HG02943 (cell line): ENCODE measurements around the gene KLK14.

ENCODE experiments used
- ATAC-seq: cut with Tn5 transposase; IDR thresholded peaks from one replicate; pipeline ENCODE4 v1.9.1; 2021; ENCODE audit warnings: mild to moderate bottlenecking, low read depth, moderate library complexity; ENCODE audit not compliant: unreplicated experiment

The KLK14 gene, protein sequence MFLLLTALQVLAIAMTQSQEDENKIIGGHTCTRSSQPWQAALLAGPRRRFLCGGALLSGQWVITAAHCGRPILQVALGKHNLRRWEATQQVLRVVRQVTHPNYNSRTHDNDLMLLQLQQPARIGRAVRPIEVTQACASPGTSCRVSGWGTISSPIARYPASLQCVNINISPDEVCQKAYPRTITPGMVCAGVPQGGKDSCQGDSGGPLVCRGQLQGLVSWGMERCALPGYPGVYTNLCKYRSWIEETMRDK

DNA sequence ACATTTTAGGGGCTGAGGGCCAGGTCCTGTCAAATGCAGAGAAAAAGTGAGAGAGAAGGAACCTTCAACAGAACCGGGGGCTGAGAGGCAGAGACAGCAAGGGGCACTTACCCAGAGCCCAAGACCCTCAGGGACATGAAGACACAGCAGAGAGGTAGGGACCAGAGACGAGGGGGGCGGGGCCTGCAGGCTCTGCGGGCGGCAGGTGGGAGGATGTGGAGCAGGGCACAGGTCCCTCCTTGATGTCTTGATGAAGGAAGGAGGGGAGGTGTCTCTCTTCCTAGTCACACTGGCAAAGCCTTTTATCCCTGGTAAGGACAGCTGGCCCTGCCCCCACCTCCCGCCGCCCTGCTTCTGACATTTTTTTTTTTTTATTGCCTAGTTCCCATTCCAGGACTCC is at the start of gene KLK14:
TSS of gene KLK14 (minus strand) at position 277 of the 400 bp plus-strand sequence. CDS start at position 4, 273 bp downstream.
- no peak for ATAC-seq

DNA sequence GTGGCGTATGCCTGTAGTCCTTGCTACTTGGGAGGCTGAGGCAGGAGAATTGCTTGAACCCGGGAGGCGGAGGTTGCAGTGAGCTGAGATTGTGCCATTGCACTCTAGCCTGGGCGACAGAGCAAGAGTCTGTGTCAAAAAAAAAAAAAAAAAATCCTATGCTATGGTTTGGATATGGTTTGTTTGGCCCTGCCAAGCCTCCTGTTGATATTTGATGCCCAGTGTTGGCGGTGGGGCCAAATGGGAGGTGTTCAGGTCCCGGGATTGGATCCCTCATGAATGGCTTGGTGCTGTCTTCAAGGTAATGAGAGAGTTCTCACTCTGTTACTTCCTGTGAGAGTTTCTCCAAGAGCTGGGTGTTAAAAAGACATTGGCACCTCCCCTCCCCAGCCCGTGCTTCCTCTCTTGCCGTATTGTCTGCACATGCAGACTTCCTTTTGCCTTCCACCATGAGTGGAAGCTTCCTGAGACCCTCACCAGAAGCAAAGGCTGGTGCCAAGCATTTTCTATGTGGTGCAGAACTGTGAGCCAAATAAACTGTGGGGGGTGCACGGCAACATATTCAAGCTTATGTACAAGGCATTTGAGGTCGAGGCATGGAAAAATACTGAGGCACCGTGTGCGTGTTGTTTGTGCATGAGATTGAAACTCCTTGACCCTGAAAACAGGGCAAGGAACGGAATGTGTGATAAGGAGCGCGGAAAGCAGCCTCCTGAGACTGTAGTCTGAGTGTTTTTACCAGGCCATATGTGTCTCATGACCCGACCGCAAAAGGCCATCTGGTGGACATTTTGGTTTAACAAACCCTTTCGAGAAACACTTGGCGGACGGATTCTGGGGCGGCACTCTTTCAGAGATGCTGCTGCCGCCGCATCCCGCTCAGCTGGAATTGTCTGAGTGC is 49.3 kb upstream of the KLK14 start:
- ATAC-seq, result no peak

DNA sequence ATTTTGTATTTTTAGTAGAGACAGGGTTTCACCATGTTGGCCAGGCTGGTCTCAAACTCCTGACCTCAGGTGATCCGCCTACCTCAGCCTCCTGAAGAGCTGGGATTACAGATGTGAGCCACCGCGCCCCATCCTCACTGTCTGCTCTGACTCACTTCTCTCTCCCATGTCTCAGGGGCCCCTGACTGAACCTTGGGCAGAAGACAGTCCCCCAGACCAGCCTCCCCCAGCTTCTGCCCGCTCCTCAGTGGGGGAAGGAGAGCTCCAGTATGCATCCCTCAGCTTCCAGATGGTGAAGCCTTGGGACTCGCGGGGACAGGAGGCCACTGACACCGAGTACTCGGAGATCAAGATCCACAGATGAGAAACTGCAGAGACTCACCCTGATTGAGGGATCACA is 47.0 kb upstream of the KLK14 start:
- no peak for ATAC-seq

DNA sequence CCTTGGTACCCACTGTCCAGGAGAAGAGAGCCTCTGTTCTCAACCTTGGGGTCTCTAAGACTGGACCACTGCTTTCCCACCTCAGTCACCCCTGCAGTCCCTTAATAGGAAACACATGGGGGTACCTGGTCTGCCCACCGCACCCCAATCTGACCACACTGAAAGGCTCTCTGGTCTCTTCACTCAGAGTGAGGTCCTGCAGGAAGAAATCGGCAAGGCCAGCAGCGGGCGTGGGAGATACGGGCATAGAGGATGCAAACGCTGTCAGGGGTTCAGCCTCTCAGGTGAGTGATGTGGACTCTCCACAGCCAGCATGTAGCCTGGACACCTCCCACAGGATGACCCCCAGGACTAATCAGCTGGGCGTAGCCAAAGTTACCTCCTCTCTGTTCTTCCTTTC is 45.5 kb upstream of the KLK14 start:
- no peak for ATAC-seq

DNA sequence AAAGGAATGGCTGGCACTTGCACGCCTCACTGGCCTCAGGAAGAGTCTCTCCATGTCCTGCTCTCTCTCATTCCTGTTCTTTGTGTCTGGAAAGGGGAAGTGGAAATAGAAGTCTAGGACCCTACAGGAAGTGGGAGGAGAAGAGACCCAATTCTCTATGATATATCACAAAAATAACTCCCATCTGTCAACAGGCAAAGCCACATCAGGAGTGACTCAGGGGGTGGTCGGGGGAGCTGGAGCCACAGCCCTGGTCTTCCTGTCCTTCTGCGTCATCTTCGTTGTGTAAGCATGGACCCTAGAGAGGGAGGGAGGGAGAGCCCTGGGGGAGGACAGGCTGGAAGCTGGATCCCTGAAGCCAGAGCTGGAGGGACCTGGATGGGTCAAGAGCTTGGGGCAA is 45.1 kb upstream of the KLK14 start:
- ATAC-seq, result no peak

DNA sequence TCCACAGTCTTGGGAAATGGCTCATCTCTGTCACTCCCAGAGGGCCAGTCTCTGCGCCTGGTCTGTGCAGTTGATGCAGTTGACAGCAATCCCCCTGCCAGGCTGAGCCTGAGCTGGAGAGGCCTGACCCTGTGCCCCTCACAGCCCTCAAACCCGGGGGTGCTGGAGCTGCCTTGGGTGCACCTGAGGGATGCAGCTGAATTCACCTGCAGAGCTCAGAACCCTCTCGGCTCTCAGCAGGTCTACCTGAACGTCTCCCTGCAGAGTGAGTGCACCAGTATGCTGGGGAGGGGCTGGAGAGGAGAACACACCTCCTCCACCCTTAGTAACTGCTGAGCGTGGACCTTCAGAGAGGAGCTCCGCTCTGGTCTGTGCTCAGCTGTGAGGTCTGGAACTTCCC is 44.3 kb upstream of the KLK14 start:
- ATAC-seq, result no peak

DNA sequence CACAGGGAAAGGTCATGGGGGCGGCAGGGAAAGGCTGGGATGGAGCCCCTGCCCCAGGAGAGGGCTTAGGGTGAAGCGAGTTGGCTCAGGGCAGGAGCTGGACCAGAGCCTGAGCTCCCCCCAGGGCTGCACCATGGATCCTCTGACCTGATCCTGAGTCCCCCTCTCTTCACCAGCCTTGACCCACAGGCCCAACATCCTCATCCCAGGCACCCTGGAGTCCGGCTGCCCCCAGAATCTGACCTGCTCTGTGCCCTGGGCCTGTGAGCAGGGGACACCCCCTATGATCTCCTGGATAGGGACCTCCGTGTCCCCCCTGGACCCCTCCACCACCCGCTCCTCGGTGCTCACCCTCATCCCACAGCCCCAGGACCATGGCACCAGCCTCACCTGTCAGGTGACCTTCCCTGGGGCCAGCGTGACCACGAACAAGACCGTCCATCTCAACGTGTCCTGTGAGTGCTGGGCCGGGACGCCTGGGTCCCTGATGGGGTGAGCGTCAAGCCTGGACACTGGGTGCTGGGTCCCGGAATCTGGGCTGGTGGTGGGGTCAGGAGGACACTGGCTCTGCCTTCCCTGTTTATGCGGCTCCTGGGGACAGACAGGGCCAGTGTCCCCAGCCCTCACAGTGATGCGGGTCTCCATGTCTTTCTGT is 42.9 kb upstream of the KLK14 start:
- ATAC-seq, result no peak

DNA sequence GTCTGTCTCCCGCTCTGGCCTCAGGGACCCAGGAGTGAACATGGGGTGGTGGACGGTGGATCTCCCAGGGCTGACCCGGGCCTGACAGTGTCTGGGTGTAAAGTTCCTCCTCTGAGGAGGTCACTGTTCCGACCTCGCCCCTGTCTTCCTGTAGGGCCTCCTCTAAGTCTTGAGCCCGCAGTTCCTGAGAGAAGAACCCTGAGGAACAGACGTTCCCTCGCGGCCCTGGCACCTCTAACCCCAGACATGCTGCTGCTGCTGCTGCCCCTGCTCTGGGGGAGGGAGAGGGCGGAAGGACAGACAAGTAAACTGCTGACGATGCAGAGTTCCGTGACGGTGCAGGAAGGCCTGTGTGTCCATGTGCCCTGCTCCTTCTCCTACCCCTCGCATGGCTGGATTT is 42.0 kb upstream of the KLK14 start, which contains the start of gene SIGLEC9:
TSS of gene SIGLEC9 (plus strand) at position 178 of the 400 bp plus-strand sequence. CDS start at position 247, 69 bp downstream.
- ATAC-seq, result no peak

DNA sequence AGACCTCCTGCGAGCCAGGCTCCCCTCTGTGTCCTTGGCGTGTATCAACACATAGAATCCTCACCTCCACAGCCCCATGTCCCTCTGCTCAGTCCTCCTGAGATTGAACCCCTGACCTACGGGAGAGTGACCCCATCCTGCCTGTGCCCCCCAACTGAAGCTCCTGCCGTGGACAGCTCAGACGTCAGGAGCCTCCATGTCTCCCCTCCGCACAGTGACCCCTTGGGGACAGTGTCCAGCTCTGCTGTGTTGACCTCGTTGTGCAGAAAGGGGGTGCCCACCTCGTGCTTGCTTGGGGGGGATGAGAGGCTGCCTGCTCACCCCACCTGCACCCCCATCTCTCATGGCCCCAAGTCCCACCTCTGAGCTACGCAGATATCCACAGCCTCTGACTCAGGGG is 41.5 kb upstream of the KLK14 start:
- ATAC-seq, result no peak

DNA sequence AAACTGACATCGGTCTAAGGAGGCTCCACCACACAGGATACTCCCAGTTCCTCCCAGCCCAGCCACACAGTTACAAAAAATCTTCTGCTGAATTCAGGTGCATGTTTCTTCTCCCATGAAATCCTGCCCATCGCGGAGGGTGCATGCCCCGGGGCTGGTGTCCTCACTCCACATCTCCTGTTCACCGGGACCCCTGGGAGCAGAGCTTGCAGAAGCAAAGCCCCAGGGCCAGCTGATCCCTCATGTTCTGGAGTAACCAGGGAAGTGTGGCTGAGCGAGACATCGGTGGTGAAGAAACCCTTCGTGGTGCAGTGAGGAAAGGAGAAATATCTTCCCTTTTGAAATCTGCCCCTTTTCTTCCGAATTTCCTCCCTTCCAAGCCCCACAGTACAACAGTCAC is 41.1 kb upstream of the KLK14 start:
- ATAC-seq, result no peak

DNA sequence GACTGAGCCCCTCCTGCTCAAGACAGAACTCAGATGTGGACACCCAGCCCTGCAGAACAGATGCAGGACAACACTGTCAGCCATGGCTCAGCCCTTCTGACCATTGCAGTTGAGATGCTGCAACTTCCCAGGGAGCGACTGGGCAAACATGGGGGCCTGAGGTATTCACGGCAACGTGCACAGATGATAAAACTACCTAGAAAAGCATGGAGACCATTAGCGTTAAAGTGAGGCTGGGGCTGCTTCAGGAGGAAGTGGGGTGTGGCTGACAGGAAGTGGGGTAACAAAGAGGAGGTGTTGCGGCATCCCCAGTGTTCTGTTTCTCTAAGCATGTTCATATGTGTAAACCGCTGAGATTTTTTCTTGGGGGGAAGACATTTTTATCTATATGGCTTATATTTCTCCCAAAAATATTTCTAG is 40.7 kb upstream of the KLK14 start:
- ATAC-seq, result no peak

DNA sequence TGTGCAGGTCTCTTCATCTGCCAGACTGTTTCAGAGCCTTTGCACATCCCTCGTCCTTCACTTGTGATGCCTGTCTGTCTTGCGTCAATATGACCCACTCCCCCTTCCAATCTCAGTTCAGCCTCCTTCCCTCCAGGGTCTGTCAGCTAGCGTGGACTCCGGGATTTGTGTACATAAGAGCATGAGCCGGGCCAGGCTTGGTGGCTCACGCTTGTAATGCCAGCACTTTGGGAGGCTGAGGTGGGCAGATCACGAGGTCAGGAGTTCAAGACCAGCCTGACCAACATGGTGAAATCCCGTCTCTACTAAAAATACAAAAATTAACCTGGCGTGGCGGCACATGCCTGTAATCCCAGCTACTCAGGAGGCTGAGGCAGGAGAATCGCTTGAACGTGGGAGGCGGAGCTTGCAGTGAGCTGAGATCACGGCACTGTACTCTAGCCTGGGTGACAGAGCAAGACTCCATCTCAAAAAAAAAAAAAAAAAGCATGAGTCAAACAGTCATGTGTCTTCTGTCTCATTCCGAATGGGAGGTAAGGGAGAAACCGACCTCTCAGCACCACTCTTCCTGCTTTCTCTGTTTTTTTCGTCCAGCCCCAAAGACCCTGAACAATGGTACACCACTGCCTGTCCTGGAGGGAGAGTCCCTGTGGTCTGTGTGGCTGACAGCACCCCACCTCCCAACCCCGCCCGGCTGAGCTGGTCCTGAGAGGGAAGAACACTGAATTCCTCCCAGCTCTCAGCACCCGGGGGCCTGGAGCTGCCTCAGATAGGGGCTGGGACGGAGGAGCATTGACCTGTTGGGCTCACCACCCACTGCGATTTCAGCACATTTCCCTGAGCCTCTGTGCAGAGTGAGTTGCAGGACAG is 39.7 kb upstream of the KLK14 start:
- no peak for ATAC-seq

DNA sequence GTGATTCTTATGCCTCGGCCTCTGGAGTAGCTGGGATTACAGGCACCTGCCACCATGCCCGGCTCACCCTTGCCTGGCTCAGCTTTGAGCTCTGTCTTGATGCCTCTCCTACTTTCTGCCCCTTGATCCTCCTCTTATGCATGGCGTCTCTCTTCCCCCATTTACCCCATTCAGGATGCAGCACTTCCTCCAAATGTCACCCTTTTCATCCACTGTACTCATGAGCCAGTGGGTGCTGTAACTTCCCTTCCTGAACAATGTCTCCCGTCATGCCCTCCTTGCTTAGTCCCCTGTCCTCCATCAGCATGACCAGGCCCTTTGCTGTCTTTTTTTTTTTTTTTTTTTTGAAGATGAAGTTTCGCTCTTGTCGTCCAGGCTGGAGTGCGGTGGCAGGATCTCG is 38.6 kb upstream of the KLK14 start:
- no peak for ATAC-seq

DNA sequence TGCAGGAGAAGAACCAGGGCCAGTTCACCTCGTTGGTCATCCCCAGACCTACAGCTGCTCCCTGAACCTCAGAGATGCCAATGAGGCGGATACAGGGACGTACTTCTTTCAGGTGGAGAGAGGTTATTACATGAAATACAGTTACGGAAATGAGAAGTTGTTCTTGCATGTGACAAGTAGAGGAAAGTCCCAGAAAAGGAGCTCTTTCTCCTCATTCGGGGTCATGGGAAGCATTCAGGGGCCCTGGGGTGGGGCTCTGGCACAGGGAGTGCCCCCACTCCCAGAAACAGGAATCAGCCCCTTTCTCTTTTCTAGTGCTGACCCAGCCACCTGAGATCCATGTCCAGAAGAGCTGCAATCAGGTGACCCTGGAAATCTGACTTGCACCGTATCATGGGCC is 37.5 kb upstream of the KLK14 start:
- ATAC-seq, result no peak

DNA sequence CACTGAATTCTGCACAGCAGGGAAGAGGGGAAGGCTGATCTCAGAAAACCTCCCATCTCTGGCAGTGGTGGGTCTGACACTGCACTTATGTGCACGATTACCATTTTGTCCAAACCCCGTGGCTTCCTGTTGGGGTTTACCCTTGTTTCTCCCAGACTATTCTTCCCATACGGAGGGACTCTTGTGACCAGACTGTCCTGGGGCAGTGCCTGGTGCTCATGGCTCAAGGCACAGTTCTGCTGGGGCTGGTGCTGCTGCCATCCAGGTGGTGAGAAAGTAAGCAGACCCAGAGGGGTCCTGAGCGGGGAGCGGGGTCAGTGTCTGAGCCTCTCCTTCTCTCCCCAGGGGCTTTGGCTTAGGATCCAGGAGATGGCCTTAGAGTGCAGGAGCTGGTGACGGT is 36.9 kb upstream of the KLK14 start:
- ATAC-seq, result no peak

DNA sequence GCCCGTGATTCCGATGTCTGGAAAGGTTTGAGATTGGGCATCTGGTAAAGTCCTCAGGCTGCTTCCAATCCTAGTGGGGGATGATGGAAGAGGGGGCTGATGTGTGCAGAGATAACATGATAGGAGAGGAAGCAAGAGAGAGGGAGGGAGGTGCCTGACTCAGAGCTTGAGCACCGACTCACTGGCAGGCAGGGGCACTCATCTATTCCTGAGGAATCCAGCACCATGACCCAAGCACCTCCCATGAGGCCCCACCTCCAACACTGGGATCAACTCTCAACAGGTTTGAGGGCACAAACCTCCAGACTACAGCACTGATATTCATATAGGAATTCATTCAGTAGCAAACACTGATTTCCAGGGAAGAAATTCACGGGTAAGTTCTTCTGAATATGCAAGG is 36.4 kb upstream of the KLK14 start:
- ATAC-seq, result no peak

DNA sequence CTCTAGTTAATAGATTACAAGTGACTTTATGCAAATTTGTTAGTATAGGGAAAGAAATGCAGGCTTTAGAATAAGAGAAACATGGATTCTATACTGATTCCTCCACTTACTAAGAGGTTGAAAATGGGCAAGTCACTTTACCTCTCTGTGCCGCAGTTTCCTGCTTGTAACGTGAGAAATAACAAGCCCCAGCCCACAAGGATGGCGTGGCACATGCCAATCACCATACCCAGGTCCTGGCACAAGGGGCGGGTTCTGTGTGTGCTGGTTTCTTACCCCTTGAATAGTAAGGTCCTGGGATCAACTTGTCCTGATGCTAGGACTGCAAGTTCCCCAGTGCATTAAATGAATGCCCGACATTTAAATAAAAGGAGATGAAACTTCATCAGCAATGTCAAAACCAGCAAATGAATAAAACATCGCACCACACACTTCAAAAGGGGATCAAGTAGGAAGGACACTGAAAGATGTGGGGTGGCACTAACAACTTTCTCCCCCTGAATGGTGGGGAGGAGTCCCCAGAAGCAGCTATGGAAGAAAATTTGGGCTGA is 34.1 kb upstream of the KLK14 start:
- ATAC-seq, result no peak

DNA sequence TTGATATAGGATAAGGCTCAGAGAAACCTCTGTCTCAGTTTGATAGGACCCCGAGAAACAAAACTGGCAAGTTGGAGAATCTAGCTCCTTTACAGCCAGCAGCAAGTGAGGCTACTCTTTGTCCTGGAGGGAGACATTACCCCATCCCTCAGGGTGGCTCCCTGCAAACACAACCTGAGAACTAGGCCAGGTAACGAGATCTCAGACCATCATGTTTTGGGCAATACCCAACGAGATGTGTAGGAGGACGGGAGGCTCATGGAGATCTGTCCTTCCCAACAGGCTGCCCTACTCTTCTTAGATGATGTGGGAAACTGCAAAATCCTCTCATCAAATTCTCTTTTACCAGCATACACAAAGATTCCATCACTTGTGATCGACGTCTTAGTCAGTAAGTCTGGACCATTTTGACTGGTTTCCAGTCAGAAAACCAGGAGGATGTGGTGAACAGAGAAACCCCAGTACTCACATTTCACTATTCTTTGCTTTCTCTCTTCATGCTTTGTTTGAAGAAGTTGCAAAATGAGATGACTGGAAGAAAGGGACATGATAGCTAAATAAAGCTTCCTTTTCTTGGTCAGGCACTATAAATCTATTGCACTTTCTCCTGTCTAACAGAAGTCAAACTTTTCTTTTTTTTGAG is 31.5 kb upstream of the KLK14 start:
- ATAC-seq, result no peak

DNA sequence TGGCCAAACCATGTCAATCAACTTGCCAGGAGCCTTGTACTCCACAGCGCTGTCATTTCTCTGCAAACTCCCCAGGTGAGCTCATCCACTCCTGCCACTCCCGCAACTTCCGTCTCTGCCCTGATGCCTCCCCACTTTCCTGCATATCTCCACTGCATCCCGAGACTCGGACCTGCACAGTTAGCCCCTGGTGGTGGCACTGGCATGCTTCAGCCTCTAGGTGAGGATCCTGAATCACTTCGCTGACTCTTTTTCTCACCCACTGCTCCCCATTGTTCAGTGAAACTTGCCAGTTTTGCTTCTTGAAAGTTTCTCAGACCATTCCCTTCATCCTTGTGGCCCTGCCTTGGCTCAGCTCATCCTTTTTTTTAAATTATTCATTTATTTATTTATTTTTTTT is 28.9 kb upstream of the KLK14 start:
- ATAC-seq, result no peak

DNA sequence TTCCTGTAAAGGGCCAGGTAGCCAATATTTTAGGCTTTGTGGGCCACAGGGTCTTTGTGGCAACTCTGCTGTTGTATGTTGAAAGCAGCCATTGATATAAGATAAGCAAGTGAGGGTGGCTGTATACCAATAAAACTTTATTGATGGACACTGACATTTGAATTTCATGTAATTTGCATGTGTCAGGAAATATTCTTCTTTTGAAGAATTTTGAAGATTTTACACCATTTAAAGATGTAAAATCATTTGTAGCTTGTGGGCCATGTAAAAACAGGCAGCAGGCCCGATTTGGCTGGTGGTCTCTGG is 27.9 kb upstream of the KLK14 start:
- ATAC-seq, result no peak
